SH-SY5Y (cell line): Measurements from ENCODE around the gene ADGRG4.

Experiments used
- GATA2 ChIP-seq: IDR thresholded peaks from 2 replicates; pipeline ENCODE4 v1.6.1; 2011; ENCODE audit warnings: mild to moderate bottlenecking, low read depth, low read length
- GATA3 ChIP-seq: IDR thresholded peaks from 2 replicates; pipeline ENCODE4 v1.6.1; 2011; ENCODE audit warnings: low read depth, mild to moderate bottlenecking, low read length, moderate library complexity

ADGRG4 gene

DNA sequence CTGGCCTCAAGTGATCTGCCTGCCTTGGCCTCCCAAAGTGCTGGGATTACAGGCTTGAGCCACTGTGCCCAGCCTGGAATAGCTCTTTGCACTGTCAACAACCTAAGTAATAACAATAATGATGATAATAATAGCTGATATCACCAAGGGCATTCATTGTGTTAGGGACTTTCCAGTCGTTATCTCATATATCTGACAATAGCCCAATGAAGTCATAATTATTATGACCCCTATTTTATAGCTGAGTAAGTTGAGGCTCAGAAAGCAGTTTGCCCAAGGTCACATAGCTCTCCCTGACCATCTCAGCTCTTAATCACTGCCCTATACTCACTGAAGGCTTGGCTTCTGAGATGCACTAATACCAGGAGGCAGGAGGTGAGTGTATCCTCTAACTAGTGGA lies 30.8 kb upstream of the ADGRG4 start:
- TF ChIP-seq GATA3, result no peak
- TF ChIP-seq GATA2, result no peak

DNA sequence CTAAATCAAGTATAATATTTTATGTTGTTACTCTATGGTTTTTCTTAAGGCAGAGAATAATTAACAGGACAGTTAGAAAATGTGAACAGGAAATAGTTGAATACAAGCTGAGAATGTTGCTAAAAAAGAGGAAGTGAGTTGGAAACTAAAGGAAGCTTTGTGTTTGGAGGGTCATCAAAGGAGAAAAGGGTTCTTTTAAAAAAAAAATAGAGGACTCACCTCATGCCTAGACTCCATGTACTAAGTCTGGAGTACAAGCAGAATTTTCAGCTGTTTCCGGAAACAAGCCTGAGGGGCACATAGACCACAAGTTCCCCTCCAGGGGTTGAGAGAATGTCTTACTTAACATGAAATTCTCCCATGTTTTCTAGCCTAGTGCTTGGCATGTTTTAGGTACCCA lies 29.5 kb upstream of the ADGRG4 start:
- TF ChIP-seq GATA2 (no peak), GATA3 (no peak)

DNA sequence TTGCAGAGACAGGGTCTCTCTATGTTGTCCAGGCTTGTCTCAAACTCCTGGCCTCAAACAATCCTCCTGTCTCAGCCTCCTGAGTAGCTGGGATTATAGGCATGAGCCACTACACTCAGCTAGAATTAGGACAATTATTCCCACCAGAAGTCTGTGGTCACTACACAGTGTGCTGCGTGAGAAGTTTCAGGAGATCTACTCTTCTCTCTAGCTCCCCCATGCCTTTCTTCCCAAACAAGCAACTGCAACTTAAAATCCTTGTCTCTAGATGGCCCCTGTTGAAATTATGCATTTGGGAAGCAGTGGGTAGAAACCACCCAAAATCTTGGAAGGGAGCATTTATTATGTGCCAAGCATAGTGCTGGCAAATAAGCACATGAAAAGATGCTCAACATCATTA lies 28.4 kb upstream of the ADGRG4 start:
- TF ChIP-seq GATA3 (no peak), GATA2 (no peak)

DNA sequence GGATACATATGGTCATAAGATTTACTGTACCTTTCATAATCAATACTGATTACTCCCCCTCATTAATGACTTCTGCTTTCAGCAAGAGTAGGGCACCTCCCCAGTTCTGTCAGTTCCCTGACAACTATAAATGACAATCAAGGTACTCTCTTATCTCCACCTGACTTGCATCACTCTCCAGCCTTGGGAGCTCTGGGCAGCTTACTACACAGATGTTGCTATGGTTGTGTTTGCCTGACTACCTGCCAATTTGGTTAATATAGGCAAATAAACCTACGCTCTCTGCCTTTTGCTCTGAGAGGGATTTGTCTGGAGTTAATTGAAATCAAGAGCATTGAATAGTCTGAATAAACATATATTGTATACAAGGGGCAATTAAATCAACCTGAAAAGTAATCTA lies 26.8 kb upstream of the ADGRG4 start:
- no peak for TF ChIP-seq GATA2
- TF ChIP-seq GATA3, result no peak

DNA sequence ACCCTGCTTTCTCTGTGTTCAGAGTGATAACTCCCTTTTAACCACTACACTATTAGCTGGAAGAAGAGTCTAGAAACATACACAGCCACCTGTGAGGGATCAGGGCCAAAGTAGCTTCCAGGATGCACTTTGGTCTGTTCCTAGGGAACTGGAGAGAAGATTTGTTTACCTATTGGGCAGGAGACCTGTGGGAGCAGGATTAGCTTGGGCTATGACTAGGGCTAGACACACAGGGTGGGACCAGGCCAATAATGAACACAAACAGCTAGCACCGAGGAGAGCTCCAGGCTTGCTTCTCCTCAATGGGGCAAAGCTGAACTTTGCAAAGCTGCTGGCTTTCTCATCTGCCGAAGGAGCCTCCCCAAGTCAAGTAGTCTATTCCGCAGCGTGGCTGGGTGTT lies 25.2 kb upstream of the ADGRG4 start:
- TF ChIP-seq GATA3 (no peak), GATA2 (no peak)

DNA sequence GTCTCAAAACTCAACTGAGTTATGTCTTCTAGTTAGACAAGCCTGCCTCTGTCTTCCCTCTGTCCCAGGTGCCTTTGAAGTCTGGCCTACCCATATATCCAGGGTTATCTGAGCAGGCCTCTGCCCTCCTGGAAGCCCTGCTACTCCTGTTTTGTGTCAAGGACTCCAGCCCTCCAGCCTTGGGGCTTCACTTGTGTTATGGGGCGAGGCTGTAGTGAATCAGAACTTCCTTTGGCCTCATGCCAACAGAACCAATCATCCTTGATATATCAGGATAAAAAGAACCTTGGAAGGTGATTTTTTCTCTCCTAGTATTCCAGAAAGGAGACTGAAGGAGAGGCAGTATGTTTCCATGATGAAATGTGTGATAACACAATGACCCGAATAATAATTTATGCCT lies 8.9 kb upstream of the ADGRG4 start:
- TF ChIP-seq GATA3 (no peak), GATA2 (no peak)

DNA sequence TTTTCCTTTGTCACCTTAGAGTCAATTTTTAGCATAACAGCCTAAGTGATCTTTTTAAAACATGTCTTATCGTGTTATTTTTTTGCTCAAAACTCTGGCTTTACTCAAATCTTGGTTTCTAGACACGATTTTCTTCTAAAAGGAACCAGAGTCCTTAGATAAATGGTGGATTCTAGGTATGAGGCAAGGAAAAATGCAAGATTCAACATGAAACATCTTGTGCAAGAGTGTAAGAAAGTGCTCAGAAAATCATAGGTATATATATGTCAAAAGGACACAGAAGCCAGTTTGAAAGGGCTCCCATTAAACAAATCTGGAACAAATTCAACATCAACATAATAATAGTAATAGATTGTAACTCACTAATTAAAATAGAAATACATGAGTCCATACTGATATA lies 8.1 kb upstream of the ADGRG4 start:
- TF ChIP-seq GATA3 (no peak), GATA2 (no peak)

DNA sequence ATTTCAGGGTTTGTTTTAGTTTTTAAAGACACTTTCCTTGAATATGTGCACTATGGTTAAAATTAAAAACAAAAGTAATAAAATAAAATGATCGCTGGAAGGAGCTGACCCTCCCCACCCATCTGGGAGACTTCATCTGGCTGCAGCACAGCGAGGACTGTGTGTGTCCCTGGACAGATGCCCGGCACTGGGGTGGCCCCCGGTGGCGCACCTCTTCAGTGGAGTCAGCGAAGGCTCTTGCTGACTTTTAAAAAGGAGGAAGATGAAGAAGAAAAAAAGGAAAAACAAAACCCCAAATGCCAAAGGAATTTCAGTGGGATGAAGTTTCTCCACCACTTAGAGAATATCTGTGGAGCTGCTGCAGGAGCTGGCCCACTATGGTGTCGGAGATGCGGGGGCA lies 5.4 kb upstream of the ADGRG4 start:
- TF ChIP-seq GATA2, result no peak
- no peak for TF ChIP-seq GATA3

DNA sequence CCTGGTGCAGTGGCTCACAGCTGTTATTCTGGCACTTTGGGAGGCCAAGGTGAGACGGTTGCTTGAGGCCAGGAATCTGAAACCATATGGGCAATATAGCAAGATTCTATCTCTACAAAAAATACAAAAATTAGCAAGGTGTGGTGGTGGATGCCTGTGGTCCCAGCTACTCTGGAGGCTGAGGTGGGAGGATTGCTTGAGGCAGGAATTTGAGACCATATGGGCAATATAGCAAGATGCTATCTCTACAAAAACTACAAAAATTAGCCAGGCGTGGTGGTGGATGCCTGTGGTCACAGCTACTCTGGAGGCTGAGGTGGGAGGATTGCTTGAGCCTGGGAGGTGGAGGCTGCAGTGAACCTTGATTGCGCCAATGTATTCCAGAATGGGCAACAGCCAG lies 2.3 kb downstream of the ADGRG4 start:
- no peak for TF ChIP-seq GATA3

DNA sequence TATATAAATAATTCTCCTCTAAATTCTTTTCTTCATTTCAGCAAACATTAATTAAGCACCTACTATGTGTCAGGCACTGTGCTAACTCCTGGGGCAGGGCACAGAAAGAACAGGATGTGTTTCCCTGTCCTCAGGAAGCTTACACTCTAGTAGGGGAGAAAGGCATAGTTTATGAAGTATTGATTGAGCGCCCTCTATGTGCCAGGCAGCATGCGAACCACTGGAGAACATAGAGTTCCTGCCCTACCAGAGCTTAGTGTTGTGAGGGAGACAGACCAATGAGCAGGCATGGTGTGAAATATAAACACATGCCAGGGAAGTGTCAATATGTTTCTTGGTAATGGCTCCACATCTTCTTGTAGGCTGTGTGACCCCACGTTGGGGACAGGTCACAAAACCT lies 3.7 kb downstream of the ADGRG4 start:
- TF ChIP-seq GATA2 (no peak), GATA3 (no peak)

DNA sequence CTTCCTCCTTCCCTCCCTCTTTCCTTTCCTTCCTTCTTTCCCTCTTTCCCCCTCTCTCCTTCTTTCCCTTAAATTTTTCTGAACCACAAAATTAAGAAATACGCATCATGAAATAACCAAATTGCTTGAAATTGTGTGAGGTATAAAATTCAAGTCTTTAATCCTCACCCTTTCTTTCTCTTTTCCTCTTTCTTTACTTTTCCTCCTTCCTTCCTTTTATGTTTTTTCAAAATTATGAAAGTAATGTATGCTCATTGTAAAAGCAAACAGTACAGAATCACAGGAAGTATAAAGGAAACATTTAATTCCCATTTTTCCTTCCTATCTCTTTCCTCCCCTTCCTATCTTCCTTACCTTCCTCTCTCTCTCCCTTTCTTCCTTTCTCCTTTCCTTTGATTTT lies 5.4 kb downstream of the ADGRG4 start:
- TF ChIP-seq GATA2, result no peak
- no peak for TF ChIP-seq GATA3

DNA sequence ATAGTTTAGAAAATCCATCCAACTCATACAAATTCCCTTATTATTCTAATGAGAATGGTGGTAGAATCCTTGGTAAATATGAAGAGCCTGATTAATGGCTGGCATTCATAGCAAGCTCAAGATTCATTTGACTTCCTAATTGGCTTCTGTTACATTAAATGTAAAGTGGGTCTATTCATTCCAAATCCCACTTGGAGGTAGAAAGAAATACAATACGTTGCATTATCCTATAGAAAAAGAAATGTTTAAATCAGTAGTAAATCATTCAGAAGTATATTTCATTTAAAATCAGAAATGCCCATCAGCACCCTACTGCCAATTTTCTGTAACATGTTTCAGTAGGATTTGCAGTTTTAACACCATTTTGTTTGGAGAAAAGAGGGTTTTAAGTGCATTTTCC lies 6.7 kb downstream of the ADGRG4 start:
- TF ChIP-seq GATA2, result no peak
- TF ChIP-seq GATA3, result no peak

DNA sequence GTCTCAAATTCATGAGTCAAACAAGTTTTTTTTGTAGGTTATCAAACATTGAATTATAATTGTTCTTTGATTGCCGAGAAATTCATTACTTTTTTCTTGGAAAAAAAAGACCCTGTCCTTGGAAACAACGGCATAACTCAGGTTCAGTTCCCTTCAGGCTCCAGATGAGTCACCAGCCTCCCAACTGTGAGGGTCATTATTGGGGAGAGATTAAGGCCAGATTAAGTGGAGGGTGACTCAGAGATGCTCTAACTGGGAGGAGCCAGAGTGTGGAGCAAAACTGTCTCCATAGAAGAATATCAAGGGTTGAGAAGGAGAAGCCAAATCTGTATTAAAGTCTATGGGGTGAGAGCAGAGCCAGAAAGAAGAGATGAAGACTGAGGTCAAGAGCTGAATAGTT lies 9.6 kb downstream of the ADGRG4 start:
- TF ChIP-seq GATA3, result no peak
- TF ChIP-seq GATA2, result no peak

DNA sequence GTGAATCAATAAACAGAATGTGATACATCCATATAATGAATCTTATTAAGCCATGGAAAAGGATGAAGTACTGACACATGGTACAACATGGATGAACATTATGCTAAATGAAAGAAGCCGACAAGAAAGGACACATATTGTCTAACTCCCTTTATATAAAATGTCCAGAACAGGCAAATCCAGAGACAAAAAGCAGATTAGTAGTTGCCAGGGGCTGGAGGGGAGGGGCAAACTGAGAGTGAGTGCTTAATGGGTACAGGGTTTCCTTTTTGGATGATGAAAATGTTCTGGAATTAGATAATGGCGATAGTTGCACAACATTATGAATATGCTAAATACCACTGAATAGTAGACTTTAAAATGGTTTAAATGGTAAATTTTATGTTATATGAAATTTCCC lies 17.4 kb downstream of the ADGRG4 start:
- no peak for TF ChIP-seq GATA2
- TF ChIP-seq GATA3, result 0 out of 2 replicates have a peak, but pooled peaks have one; percentile 16

DNA sequence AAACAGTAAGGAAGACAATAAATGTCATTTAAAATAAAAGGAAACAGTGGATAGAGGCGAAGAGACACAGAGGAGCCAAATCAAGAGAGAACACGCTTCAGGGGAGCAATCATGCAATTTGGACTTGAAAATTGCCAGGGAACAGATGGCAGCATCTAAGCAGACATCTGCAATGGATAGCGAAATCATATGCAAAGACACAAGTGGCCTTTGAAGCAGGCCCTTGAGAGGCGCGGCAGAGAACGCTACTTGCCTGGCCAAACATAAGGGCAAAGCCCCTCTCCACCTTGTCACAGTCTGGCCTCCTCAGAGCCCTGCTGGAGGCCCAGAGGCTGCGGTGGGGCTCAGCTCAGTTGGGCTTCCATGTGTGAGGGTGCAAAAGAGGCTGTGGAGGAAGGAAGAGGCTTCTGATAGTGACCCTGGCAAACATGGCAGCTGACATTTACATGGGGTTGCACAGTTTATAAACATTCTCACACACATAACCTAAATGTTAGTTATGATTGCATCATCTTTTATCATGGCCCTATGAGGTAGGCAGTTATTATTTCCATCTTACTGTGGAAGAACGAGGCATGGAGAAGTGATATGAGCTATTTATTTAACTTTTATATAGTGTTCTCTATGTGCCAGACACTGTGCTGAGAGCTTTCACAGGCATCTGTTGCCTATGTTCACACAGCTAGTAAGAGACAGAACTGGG lies 18.3 kb downstream of the ADGRG4 start:
- no peak for TF ChIP-seq GATA2
- TF ChIP-seq GATA3, result no peak

DNA sequence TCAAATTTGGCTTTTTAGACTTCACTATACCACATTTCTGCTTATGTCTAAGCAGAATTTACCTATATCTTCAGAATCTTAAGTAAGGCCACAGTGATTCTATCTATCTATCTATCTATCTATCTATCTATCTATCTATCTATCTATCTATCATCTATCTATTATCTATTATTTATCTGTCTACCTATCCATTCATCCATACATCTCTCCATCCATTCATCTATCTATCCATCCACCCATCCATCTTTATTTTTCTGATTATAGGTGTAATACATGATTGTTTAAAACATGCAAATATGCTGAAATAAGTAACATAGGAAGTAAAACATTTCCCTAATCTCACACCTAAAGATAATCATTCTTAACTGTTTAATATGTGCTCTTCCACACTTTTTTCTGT lies 18.8 kb downstream of the ADGRG4 start:
- TF ChIP-seq GATA3 (no peak), GATA2 (no peak)

DNA sequence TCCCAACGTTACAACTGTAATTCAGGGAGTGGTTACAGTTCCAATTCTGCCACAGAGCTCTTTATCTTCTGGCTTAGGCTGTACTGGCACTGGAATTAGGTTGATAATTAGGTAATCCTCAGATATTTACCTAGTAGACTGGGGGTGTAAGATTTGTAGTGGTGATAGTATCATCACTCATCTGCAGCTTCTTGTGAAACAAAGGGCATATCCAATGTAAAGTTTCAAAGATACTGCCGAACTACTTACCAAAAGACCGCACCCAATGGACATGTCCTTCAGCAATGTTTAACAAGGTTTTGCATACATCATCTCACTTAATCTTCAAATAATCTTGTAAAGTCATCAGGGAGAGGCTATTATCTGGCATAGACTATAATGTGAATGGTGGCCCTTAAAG lies 20.8 kb downstream of the ADGRG4 start:
- TF ChIP-seq GATA3 (no peak), GATA2 (no peak)

DNA sequence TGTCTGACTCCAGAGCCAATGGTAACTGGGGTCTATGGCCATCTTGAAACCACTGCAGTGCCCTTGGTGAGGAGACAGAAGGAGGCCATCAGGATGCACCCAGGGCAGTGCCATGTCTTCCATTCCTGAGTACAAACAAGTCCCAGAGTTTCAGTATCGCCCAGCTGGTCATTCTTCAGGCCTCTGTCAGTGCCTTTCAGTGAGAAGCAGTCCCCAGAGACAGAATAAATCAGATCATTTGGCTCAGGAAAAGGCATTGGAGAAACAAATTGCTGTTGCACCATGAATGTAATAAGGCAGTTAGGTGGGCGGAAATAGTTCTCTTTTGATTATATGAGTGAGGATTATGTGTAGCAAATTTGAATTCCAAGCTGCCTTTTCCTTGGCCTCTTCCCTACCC lies 21.3 kb downstream of the ADGRG4 start:
- TF ChIP-seq GATA2, result no peak
- TF ChIP-seq GATA3, result no peak

DNA sequence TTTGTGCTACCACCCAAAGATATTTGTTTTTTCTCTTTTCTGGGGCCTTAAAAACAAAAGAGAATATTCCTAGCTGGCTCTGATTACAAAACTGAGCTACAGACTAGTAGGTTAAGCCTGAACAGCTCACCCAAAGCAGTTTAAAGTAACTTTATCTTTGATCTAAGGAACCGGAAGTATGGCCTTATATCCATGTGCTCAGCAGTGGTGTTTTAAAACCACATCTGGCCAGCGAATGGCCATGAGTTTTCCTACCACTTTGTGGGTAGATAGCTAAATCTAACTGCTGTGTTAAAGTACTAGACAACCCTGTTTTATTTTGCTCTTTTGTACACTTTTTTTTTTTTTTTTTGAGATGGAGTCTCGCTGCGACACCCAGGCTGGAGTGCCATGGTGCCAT lies 24.6 kb downstream of the ADGRG4 start:
- TF ChIP-seq GATA2 (no peak), GATA3 (no peak)
